ENCODE results near the gene KERA.

KERA gene

DNA sequence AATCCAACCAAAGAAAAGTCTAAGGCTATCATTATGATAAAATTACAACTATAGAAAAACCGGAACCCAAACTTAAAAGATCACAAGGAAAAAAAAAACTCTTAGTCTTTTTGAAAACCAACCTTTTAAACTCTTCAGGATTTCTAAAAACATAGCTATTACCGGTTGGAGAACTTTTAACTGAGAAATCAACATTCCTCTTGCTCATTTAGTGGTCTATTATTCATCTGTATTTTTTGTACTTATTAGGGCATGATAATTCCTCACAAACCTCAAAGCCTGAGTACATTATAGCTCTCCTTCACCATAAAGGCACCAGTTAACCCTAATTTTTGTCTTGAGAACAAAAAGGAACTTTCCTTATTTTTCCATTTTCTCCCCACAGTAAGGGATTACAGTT is 43.1 kb upstream of the KERA start:
- H3K4me3 ChIP-seq (ENCODE audit: control insufficient read depth, low read depth, low read length): no peak overlapping the region
- peak; percentile 34 for DNase-seq (ENCODE audit: low read depth)
- TF ChIP-seq, protein P1, sequence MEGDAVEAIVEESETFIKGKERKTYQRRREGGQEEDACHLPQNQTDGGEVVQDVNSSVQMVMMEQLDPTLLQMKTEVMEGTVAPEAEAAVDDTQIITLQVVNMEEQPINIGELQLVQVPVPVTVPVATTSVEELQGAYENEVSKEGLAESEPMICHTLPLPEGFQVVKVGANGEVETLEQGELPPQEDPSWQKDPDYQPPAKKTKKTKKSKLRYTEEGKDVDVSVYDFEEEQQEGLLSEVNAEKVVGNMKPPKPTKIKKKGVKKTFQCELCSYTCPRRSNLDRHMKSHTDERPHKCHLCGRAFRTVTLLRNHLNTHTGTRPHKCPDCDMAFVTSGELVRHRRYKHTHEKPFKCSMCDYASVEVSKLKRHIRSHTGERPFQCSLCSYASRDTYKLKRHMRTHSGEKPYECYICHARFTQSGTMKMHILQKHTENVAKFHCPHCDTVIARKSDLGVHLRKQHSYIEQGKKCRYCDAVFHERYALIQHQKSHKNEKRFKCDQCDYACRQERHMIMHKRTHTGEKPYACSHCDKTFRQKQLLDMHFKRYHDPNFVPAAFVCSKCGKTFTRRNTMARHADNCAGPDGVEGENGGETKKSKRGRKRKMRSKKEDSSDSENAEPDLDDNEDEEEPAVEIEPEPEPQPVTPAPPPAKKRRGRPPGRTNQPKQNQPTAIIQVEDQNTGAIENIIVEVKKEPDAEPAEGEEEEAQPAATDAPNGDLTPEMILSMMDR (conservative IDR thresholded peaks at IDR 0.05; ENCODE audit: control insufficient read depth, insufficient read depth, low read depth, low read length): no peak

DNA sequence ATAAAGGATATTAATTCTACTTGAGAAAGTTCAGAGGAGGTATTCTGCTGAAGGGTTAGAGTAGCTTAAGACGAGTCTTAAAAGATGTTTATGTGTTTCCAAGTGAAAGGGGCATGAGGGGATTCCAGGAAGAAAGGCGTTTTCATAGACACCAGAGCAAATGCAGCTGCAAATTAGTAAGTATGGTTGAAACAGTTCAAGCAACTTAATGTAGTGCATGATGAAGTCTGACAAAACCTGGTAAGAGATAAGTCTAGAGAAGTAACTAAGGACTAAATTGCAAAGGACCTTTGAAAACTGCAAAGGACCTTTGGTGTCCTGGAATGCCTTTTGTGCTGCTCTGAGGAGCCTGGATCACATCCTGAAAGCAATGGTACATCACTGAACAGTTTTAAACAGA is 42.0 kb upstream of the KERA start:
- no peak overlapping the region for H3K4me3 ChIP-seq (ENCODE audit: control insufficient read depth, low read depth, low read length)
- TF ChIP-seq, protein P1 (conservative IDR thresholded peaks at IDR 0.05; ENCODE audit: control insufficient read depth, insufficient read depth, low read depth, low read length): no peak
- no peak for DNase-seq (ENCODE audit: low read depth)

GRCh38 chr12:91099341-91099740 is 41.5 kb upstream of the KERA start:
- DNase-seq (ENCODE audit: low read depth): no peak
- no peak overlapping the region for H3K4me3 ChIP-seq (ENCODE audit: control insufficient read depth, low read depth, low read length)
- TF ChIP-seq, protein P1 (conservative IDR thresholded peaks at IDR 0.05; ENCODE audit: control insufficient read depth, insufficient read depth, low read depth, low read length): no peak

DNA sequence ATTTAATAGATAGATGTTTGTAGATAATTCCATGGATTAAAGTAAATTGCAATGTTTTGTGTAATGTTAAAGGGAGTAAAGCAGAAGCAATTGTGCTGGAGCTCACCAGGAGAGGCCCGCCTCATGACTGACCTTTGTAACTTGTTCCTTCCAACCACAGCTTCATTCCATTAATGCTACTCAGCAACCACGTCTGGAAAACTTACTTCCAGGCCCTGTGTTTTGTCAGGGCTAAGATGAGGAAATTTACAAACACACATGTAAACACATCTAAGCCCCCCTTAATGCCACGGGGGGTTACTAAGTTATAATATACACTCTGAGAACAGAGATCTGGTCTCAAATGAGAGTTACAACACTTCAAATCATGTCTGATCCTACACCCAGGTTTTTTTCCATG is 41.1 kb upstream of the KERA start:
- TF ChIP-seq, protein P1 (conservative IDR thresholded peaks at IDR 0.05; ENCODE audit: control insufficient read depth, insufficient read depth, low read depth, low read length): no peak
- H3K4me3 ChIP-seq (ENCODE audit: control insufficient read depth, low read depth, low read length): no peak overlapping the region
- peak; percentile 93 for DNase-seq (ENCODE audit: low read depth)

DNA sequence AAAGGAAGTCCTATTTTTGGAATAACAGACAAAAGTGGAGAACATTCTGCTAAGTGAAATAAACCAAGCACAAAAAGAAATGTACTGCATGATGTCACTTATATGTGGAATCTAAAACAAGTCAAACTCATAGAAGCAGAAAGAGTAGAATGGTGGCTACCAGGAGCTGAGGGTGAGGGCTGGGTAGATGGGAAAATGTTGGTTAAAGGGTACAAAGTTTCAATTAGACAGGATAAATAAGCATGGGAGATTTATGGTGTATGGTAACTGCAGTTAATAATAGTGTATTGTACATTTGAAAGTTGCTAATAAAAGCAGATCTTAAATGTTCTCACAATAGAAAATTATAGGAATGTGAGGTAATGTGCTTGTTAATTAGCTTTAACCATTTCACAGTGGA is 40.6 kb upstream of the KERA start:
- TF ChIP-seq, protein P1 (conservative IDR thresholded peaks at IDR 0.05; ENCODE audit: control insufficient read depth, insufficient read depth, low read depth, low read length): no peak
- DNase-seq (ENCODE audit: low read depth): no peak
- no peak overlapping the region for H3K4me3 ChIP-seq (ENCODE audit: control insufficient read depth, low read depth, low read length)

DNA sequence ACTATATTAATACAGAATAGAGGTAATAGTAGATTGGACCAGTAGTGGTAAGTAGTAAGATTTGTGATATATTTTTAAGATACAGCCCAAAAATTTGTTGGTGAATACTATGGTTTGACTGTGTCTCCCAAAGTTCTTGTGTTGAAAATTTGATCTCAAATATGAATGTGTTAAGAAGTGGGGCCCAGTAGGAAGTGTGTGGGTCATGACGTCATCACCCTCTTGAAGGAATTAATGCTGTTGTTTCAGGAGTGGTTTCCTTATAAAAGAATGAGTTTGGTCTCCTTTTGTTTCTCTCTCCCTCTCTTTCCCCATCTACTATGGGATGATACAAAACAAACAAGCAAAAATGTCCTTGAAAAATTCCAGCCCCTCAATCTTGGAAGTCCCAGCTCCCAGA is 37.1 kb upstream of the KERA start:
- no peak for DNase-seq (ENCODE audit: low read depth)
- TF ChIP-seq, protein P1 (conservative IDR thresholded peaks at IDR 0.05; ENCODE audit: control insufficient read depth, insufficient read depth, low read depth, low read length): no peak
- H3K4me3 ChIP-seq (ENCODE audit: control insufficient read depth, low read depth, low read length): no peak overlapping the region

DNA sequence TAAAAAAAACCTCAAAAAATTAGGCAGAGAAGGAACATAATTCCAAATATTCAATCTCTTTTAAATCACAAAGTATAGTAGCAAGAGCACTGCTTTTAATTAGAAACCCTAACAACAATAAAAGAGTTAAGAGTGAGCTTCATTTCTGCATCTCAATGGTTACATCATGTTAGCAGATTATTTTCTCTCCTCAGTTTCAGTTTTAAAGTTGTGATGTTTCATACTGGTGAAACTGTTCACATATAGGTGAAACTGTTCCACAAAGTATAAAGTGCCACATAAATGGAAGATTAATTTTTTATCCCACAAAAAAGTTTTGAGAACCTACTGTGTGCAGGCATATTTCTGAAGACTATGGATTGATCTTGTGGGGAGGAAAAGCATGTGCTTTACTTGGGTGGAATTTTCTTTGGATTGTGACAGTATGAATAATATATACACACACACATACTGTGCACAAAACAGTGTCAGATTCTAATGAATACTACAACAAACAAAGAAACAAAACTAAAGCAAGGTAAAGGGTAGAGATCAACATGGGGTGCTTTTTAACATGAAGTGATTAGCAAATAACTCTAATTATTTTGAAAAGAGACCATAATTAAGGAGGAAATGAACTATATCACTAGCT is 36.3 kb upstream of the KERA start:
- no peak overlapping the region for H3K4me3 ChIP-seq (ENCODE audit: control insufficient read depth, low read depth, low read length)
- DNase-seq (ENCODE audit: low read depth): peak; percentile 34
- TF ChIP-seq, protein P1 (conservative IDR thresholded peaks at IDR 0.05; ENCODE audit: control insufficient read depth, insufficient read depth, low read depth, low read length): no peak
